Skeletal muscle cell (primary cell): ENCODE data around the gene MREG.

Source experiments
- DNase-seq: peaks from one replicate; pipeline ENCODE4 v3.0.0-alpha.2; 2010; ENCODE audit warnings: low read depth
- H3K4me3 ChIP-seq: 2 replicates; pipeline ENCODE4 v1.5.1; 2011; ENCODE audit warnings: low read depth, mild to moderate bottlenecking, control low read depth, low read length, moderate library complexity

Gene MREG

DNA sequence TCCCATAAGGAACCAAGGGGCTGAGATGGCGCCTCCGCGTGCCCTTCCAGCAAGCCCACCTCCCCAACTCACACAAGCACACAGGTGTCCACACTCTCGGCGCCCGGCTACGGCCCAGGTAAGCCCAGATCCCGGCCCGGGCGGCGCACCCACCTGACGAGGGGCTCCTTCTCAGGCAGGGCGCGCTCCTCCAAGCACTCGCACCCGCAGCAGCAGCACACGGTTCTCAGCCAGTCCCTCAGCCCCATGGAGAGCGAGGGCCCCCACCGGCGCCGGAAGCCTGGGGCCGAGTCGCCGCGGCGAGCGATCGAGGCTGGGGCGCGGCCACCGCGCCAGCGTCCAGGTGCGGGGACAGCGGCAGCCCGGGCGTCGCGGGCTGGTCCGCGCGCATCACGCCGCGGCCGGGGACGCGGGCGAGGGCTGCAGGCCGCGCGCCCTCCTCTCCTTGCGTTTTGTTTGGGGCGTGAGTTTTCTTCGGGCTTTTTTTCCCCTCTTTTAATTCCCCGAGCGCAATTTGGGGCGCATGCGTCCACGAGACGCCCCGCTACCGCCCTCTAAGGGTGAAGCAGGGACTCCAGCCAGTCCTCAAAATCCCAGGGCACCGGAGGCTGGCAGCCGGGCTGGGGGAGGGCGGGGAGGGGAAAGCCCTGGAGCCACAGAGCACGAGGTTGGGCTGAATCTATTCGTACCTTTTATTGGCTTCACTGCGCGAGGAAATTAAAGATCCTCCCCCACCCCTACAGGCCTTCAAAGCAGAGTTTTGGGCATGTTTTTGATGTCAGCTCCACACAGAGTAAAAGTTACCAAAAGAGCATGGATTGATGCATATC is at the start of gene MREG:
TSS of gene MREG (minus strand) at position 472 of the 830 bp plus-strand sequence. CDS start at position 248, 224 bp downstream.
- DNase-seq: no peak
- H3K4me3 ChIP-seq: peak within 1 kb of the TSS; percentile 69

- H3K4me3 ChIP-seq: no peak overlapping the region
- no peak for DNase-seq
Measured at GRCh38 chr2:216059233-216059834, 46.0 kb upstream of the MREG start.

GRCh38 chr2:216057688-216058193 is 44.4 kb upstream of the MREG start:
- no peak overlapping the region for H3K4me3 ChIP-seq
- peak; percentile 45 for DNase-seq

- no peak overlapping the region for H3K4me3 ChIP-seq
- DNase-seq: no peak
Measured at GRCh38 chr2:216056739-216057138, 43.4 kb upstream of the MREG start.

GRCh38 chr2:216055680-216056079 is 42.3 kb upstream of the MREG start:
- no peak for DNase-seq
- no peak overlapping the region for H3K4me3 ChIP-seq

DNA sequence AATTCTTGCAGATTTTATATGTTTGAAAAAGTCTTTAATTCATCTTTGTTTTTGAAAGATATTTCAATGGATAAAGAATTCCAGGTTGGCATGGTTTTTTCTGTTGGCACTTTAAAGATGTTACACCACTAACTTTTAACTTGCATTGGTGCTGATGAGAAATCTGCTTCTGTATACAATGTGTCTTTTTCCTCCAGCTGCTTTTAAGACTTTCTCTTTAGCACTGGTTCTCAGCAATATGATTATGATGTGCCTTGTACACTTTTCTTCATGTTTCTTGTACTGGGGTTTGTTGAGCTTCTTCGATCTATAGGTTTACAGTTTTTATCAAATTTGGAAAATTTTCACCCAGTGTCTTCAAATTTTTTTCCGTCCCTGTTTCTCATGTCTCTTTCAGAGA is 39.1 kb upstream of the MREG start:
- DNase-seq: no peak
- H3K4me3 ChIP-seq: no peak overlapping the region

DNA sequence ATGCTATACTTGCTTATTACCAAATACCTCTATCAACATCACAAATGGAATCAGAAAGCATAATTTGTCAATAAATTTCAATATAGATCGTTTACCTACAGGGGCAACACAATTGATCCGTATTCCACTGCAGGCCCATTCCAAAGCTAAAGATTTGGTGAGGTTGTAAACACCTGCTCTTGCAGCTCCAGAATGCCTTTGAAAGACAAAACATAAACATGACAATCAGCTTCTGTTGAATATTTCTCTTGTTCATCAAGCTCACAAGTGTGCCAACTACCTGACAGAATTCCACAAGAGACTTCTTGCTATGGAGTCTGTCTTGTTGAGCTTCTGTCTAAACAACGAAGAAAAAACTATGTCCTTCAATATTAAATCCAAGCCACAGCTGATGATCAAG is 38.0 kb upstream of the MREG start:
- no peak for DNase-seq
- H3K4me3 ChIP-seq: no peak overlapping the region

DNA sequence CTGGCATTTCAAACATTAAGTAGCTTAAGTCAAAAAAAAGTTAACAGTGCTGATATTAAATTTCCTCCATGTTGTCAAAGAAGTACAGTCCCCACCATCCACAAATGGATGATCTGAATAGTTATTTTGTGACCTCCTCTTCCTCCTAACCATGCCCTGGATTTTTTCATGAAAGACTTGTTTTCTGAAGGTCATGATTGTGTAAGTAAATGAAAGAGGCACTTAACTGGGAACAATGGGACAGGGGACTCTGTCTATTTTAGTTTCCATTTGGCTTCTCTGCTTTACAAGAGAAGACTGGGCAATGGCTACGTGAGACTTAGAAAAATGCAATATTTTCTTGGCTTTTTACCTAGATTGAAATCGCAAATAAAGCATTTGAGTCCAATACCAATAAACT is 36.1 kb upstream of the MREG start:
- no peak for DNase-seq
- H3K4me3 ChIP-seq: no peak overlapping the region

DNA sequence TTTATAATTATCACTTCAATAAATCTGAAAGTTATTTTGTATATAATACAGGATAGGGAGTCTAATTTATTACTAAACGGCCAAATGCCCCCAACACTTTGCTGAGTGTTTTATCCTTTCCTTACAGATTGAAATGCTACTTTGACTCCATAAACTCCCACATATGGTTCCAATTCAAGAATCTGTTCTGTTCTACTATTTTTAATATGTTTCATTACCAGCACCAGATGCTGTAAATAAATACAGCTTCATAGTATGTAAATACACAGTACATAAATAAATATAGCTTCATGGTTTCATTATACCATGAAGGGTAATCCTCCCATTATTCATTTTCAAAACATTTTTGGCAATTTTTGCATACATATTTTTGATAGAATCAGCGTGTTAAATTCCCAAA is 34.0 kb upstream of the MREG start:
- H3K4me3 ChIP-seq: no peak overlapping the region
- no peak for DNase-seq

DNA sequence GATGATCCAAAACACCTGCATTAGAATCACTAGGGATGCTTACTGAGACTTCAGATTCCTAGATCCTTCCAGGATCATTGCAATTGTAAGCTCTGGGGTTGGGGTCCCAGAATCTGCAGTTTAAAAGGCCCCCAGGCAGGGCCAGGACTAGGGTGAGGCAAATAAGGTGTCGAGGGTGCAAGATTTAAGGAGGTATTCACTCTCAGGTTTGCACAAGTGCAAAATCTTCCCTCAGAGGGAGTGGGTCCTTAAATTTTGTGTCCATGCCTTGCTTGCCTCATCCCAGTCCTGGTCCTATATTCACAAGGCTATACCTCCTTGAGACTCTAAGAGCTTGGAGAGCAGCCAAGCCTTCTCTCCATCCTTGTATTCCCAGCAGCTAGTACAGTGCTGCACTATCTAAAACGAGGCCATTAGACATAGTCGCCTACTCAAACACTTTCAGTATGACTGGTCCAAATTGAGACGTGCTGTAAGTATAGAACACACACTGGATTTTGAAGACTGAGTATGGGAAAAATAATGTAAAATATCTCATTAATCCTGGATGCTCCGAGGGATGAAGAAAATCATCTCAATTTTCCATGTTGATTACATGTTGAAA is 31.6 kb upstream of the MREG start:
- H3K4me3 ChIP-seq: no peak overlapping the region
- no peak for DNase-seq

- DNase-seq: no peak
- H3K4me3 ChIP-seq: no peak overlapping the region
Measured at GRCh38 chr2:216043949-216044348, 30.6 kb upstream of the MREG start.

GRCh38 chr2:216041438-216041837 is 28.1 kb upstream of the MREG start:
- H3K4me3 ChIP-seq: no peak overlapping the region
- DNase-seq: no peak

- no peak overlapping the region for H3K4me3 ChIP-seq
- no peak for DNase-seq
Measured at GRCh38 chr2:216039918-216040317, 26.6 kb upstream of the MREG start.

DNA sequence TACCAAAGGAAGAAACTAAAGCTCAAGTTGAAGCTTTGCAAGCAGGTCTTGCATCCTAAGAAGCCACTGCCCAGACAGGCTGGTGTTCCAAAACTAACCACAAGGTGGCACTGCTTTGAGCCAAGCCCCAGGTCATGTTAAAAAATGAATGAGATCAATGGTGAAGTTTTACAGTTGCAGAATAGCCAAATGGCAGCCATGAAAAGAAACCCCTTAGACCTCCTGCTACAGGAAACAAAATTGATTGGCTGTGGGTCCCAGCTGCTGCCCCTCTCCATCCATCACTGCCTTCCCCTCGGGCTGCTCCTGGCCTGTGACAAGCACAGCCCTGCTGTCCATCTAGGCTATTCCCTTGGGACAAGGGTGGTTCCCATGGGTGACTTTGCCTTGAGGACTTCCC is 20.7 kb upstream of the MREG start:
- no peak overlapping the region for H3K4me3 ChIP-seq

GRCh38 chr2:216033403-216033802 is 20.1 kb upstream of the MREG start:
- DNase-seq: no peak
- H3K4me3 ChIP-seq: no peak overlapping the region

More for the DNA sequence above, 20.7 kb upstream of the MREG start:
- no peak for DNase-seq

DNA sequence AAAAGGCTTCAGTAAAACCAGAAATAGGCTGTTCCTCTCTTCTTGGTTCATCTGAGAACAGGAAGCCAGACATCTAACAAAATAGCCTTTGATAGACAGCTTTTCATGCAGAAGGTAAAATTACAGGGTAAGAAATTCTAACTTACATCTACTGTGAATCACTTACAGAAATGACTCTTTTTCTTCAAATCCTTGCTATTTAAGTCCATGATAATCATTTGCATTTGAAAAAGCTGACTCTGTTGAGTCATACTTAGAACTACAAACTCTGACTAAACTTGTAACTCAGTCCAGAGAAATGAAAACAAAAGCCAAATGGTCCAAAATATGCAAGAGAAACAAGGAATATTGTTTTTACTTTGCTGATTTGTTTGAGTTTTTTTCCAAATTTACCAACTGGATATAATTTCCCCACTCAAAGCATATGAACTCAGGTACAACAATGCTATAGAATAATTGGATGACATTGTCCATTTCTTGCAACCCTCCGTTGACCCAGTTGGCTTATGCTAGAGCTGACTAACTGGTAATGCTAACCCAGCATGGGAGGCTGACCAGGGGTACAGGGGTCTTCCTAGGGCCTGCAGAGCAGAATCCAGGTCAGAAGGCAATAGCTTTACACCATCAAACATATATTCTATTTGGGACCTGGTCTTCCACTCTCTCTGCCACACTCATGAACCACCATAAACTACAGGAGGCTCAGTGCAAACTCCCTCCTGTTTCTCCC is 18.8 kb upstream of the MREG start:
- no peak overlapping the region for H3K4me3 ChIP-seq
- DNase-seq: peak; percentile 51

GRCh38 chr2:216030216-216030615 is 16.9 kb upstream of the MREG start:
- H3K4me3 ChIP-seq: no peak overlapping the region
- no peak for DNase-seq

- no peak overlapping the region for H3K4me3 ChIP-seq
- no peak for DNase-seq
Measured at GRCh38 chr2:216029416-216030129, 16.2 kb upstream of the MREG start.

GRCh38 chr2:216024779-216025336 is 11.5 kb upstream of the MREG start:
- H3K4me3 ChIP-seq: no peak overlapping the region
- DNase-seq: no peak
